EL (cell line): ENCODE measurements around the gene EWSR1.

ENCODE experiments used
- DNase-seq: peaks from one replicate; pipeline ENCODE4 v3.0.0-alpha.2; 2016

The EWSR1 gene

GRCh38 chr22:29320546-29320945 lies 52.5 kb downstream of the EWSR1 start:
- no peak for DNase-seq

GRCh38 chr22:29323641-29324040 lies 55.6 kb downstream of the EWSR1 start:
- no peak for DNase-seq

GRCh38 chr22:29325356-29325755 lies 57.3 kb downstream of the EWSR1 start:
- no peak for DNase-seq

DNA sequence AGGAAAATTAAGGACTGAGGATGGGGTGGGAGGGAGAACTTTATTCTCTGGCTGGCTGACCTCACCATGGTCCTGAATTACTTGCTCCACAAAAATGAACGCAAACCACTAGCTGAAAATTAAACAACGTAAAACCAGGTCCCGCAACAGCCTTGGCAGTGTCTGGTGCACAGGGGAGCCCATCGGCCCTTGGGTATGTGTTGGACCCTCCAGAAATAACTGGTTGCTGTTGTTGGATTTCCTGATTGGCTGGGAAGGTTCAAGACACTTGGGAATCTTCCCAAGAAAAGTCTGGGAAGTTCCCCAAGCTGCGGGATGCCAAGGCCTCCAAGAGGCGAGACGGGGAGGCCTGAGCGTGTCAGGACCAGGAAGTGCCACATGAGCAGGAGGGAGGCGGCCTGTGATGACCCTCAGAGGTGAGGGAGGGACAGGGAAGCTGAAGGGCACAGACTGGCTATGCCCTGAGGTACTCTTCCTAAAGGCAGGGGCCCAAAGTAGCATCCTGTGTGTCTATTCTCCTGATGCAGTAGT lies 57.8 kb downstream of the EWSR1 start:
- no peak for DNase-seq

GRCh38 chr22:29326481-29326880 lies 58.4 kb downstream of the EWSR1 start:
- DNase-seq, result no peak

DNA sequence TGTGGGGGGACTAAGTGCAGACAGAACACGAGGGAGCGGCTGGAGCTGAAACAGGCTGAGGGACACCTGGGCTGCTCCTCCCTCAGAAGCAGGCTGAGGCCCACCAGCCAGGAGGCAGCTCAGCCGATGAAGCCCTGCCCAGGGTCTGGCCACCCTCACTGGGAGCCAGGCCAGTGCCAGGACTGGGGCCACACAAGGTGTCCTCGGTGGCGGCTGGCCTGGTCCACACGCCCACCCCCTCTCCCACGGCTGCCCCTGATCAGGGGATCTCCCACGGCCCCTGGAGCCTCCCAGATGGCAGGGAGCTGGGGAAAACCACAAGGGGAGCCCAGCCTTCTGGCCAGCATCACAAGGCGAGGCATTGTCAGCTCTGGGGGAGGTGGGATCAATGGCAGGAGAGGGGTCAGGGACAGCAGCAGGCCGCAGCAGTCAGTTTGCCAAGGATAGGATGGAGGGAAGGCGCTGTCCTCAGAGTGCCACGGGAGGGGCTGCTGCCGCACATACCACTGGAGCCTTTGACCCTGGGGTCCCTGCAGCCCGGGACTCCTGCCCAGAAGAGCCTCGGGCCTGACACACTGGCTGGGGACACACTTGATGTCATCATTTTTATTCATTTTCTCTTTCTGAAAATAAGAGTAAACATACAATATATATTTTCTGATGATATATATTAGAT lies 59.2 kb downstream of the EWSR1 start:
- no peak for DNase-seq

GRCh38 chr22:29328055-29328454 lies 60.0 kb downstream of the EWSR1 start:
- DNase-seq, result no peak

DNA sequence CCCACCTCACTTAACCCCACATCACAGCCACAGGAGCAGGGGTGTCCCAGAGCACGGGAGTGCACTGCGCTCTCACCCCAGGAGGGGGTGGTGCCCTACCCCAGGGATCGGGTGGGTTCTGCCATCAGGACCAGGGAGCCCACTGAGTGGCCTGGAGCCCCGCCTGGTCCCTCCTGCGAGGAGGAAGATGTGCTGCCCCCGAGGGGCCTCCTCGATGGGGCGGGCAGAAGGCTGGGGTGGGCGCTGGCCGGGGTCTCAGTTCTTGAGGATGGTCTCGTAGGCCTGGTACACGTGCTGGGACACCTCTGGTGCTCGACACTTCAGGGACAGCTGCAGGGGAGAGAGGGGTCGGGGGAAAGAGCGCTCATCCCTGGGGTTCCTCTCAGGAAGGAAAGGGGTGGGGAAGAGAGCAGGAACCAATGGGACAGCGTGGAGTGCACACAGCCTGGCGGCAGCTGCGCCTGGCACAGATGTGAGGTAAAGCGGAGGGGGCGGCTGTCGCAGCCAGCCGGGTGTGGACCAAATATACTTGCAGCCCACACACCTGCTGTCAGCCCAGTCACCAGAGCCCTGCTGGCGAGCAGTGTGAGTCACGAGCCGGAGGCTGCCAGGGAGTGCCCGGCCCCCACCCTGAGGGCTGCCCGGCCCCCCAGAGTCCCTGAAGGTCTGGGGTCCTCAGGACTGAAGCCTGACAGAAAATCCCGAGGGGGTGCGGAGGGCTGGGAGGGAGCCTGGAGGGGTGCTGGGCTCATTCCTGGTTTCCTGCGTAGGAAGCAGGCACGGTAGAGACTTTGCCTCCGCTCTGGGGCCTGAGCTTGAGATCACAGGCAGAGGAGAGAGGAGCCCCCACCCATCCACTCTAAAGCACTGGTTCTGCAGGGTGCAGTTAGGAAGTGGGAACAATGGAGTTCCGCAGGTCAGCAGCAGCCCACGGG lies 60.8 kb downstream of the EWSR1 start:
- DNase-seq, result no peak

- no peak for DNase-seq
Observed at GRCh38 chr22:29329581-29329980, 61.5 kb downstream of the EWSR1 start.

DNA sequence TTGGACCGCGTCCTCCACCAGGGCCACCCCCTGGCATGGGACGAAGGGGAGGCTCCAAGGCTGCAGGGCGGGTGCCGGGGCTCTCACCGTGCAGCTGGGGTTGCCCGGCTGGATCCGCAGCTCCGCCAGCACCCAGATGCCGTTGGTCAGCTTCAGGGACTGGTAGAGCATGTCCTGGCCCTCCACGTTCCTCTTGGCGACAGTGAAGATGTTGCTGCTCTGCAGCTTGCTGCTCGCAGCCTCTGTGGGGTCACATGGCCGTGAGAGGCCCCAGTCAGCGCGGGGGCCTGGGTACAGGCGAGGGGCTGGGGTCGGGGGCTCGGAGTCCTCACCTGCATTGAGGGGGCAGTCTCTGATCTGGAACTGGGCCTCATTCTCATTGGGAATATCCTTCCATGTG lies 62.2 kb downstream of the EWSR1 start:
- DNase-seq, result no peak

- peak; percentile 91 for DNase-seq
Observed at GRCh38 chr22:29330753-29331152, 62.7 kb downstream of the EWSR1 start.

- peak; percentile 72 for DNase-seq
Observed at GRCh38 chr22:29331213-29331612, 63.1 kb downstream of the EWSR1 start.

DNA sequence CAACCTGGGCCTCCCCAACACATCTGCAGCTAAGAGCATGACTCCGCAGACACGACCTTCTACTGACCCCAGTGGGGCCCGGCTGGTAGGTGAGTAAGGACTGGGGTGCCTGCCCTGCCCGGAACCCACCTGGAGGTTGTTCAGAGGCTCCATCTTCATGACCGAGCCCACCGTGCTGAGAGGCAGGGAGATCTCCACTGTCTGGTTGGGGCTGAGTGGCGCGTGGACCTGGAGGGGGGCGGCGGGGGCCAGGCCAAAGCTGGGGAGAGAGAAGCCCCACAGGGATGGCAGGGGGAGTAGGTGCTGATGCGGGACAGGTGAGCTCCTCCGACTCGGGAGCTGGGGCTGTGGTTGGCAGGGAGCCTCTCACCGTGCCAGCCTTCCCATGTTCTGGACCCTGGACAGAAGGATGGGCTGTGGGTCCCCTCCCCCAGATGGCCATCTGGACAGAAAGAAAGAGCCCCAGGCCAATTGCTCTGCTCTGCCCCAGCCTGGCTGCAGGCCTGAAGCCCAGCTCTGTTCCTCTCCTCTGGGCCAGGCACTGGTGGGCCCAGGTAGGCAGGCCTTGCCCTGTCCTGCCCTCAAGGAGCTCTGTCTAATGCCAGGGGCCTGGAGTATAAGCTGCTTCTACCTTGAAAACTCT lies 63.7 kb downstream of the EWSR1 start:
- no peak for DNase-seq

- no peak for DNase-seq
Observed at GRCh38 chr22:29332886-29333496, 64.9 kb downstream of the EWSR1 start.

DNA sequence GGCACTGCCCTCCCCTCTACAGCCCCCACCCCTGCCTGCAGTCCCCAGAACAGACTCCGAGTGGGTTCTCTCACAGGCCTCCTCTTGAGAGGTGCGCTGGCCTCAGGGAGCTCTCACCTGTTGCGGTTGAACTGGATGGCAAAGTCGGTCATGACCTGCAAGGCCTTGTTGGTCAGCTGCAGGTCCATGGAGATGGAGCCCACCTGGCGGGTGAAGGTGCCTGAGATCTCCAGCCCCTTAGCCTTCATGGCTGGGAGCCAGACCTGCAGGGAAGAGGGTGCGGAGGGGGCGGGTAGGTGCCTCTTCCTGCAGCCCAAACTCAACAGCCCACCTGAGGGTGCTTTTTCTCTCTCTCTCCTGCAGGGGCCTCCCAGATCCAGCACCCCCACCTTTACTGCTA lies 66.1 kb downstream of the EWSR1 start:
- no peak for DNase-seq

DNA sequence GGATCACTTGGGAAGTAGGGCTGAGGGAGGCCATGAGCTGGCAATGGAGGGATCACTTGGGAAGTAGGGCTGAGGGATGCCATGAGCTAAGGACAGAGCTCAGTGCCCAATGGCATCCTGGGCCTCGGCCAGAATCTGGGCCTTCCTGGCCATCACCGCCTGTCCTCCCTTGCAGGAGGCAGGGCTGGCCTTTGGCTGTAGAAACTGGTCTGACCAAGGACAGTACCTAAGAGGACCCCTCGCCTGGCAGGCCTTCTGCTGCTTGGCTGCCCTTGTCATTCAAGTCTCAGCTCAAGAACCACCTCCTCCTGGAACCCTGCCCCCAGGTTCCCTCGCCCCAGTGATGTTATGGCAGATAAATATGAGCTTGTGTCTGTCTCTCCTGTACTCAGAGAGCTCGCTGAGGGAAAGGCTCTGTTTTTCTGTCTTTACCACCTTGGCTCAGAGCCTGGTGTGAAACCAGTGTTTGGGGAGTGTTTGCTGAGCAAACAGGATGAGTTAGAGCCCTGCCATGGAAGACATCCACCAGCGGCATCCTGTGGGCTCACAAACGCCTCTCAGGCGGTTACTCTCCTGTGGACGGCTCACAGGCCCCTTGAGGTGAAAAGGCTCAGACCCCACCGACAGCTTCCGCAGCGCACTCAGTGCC lies 66.8 kb downstream of the EWSR1 start:
- no peak for DNase-seq

GRCh38 chr22:29335656-29336055 lies 67.6 kb downstream of the EWSR1 start:
- DNase-seq, result no peak

GRCh38 chr22:29336751-29337490 lies 68.9 kb downstream of the EWSR1 start:
- no peak for DNase-seq

GRCh38 chr22:29337631-29338284 lies 69.7 kb downstream of the EWSR1 start:
- no peak for DNase-seq

DNA sequence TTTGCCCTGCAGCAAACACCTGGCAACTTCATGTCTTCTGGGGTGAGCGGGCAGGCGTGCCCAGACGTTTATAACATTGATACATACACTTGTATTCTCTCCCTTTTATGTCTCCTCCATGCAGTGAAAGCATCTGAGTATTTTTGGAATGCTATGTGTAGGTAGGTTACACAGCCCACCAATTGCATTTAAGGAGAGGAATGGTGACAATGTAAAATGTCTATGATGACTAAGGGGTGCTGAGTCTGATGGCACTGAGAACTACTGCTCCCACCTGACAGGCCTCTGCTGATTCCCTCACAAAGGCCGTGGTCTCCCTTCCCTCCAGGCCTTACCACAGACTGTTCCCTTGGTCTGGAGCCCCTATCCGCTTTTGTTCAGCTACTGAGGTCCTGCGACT lies 70.3 kb downstream of the EWSR1 start:
- DNase-seq, result no peak
